Measurements from ENCODE around the gene NRROS.
A peak's percentile ranks its signal among the peaks of the same experiment; 100 is the strongest.

NRROS gene

GRCh38 chr3:196603683-196604082 is 35.8 kb upstream of the NRROS start:
- Histone ChIP-seq H4K20me1 (ENCODE audit: insufficient read depth, low read length) (no peaks in the 10 kb centered on the region), H3K9me3 (replicated peaks; ENCODE audit: insufficient read depth, low read length) (no peaks in the 10 kb centered on the region), H3K9me2 (replicated peaks; ENCODE audit: insufficient read depth, low read length) (no peaks in the 10 kb centered on the region), H3K4me1 (ENCODE audit: low read length) (peaks cover 1% of the 10 kb centered on the region), H3K4me3 (ENCODE audit: low read length) (no peak overlapping the region), H3K36me3 (replicated peaks; ENCODE audit: insufficient read depth, low read length) (no peaks in the 10 kb centered on the region), H3K4me2 (ENCODE audit: low read depth, low read length) (no peak overlapping the region), H3K27me3 (replicated peaks; ENCODE audit: insufficient read depth, low read length) (no peaks in the 10 kb centered on the region), H2AFZ (ENCODE audit: low read length) (no peak overlapping the region), H3K9ac (ENCODE audit: low read length) (no peak overlapping the region), H3K79me2 (ENCODE audit: low read length) (no peaks in the 10 kb centered on the region), H3K27ac (ENCODE audit: low read length) (no peak overlapping the region), H3F3A (ENCODE audit: insufficient read depth, low read length) (no peaks in the 10 kb centered on the region)
- DNase-seq, result no peak
- TF ChIP-seq EZH2 (optimal IDR thresholded peaks at IDR 0.05; ENCODE audit: low read depth, low read length), result no peak
- TF ChIP-seq CTCF (IDR thresholded peaks at IDR 0.05; ENCODE audit: low read length), result no peak
- no peak for TF ChIP-seq EZH2phosphoT487 (IDR thresholded peaks at IDR 0.05; ENCODE audit: low read length)

- Histone ChIP-seq H3K4me3 (ENCODE audit: low read length) (no peak overlapping the region), H3K27ac (ENCODE audit: low read length) (no peak overlapping the region), H3K36me3 (replicated peaks; ENCODE audit: insufficient read depth, low read length) (no peaks in the 10 kb centered on the region), H3K79me2 (ENCODE audit: low read length) (no peaks in the 10 kb centered on the region), H3K4me2 (ENCODE audit: low read depth, low read length) (no peak overlapping the region), H2AFZ (ENCODE audit: low read length) (no peak overlapping the region), H3K9me3 (replicated peaks; ENCODE audit: insufficient read depth, low read length) (no peaks in the 10 kb centered on the region), H3K9me2 (replicated peaks; ENCODE audit: insufficient read depth, low read length) (no peaks in the 10 kb centered on the region), H3K27me3 (replicated peaks; ENCODE audit: insufficient read depth, low read length) (no peaks in the 10 kb centered on the region), H3K4me1 (ENCODE audit: low read length) (peaks cover 7% of the 10 kb centered on the region), H3K9ac (ENCODE audit: low read length) (no peak overlapping the region), H4K20me1 (ENCODE audit: insufficient read depth, low read length) (no peaks in the 10 kb centered on the region), H3F3A (ENCODE audit: insufficient read depth, low read length) (no peaks in the 10 kb centered on the region)
- TF ChIP-seq EZH2phosphoT487 (IDR thresholded peaks at IDR 0.05; ENCODE audit: low read length) (no peak), CTCF (IDR thresholded peaks at IDR 0.05; ENCODE audit: low read length) (no peak), EZH2 (optimal IDR thresholded peaks at IDR 0.05; ENCODE audit: low read depth, low read length) (no peak)
- no peak for DNase-seq
Measured at GRCh38 chr3:196604548-196604947, 34.9 kb upstream of the NRROS start.

- TF ChIP-seq EZH2phosphoT487 (IDR thresholded peaks at IDR 0.05; ENCODE audit: low read length), result no peak
- TF ChIP-seq EZH2 (optimal IDR thresholded peaks at IDR 0.05; ENCODE audit: low read depth, low read length), result no peak
- no peak for TF ChIP-seq CTCF (IDR thresholded peaks at IDR 0.05; ENCODE audit: low read length)
- H3K4me2 ChIP-seq (ENCODE audit: low read depth, low read length), result no peak overlapping the region
- 0 out of 2 replicates have a peak, but pooled peaks cover 3% of the 10 kb centered on the region for H3F3A ChIP-seq (ENCODE audit: insufficient read depth, low read length)
- no peaks in the 10 kb centered on the region for H4K20me1 ChIP-seq (ENCODE audit: insufficient read depth, low read length)
- peak overlapping the region; percentile 14; the same call in 1 of the 2 replicates for H2AFZ ChIP-seq (ENCODE audit: low read length)
- no peak overlapping the region for H3K9ac ChIP-seq (ENCODE audit: low read length)
- no peaks in the 10 kb centered on the region for H3K9me2 ChIP-seq (replicated peaks; ENCODE audit: insufficient read depth, low read length)
- no peaks in the 10 kb centered on the region for H3K79me2 ChIP-seq (ENCODE audit: low read length)
- no peaks in the 10 kb centered on the region for H3K27me3 ChIP-seq (replicated peaks; ENCODE audit: insufficient read depth, low read length)
- no peak overlapping the region for H3K27ac ChIP-seq (ENCODE audit: low read length)
- H3K36me3 ChIP-seq (replicated peaks; ENCODE audit: insufficient read depth, low read length), result no peaks in the 10 kb centered on the region
- peaks cover 11% of the 10 kb centered on the region for H3K4me1 ChIP-seq (ENCODE audit: low read length)
- no peak for DNase-seq
- H3K9me3 ChIP-seq (replicated peaks; ENCODE audit: insufficient read depth, low read length), result no peaks in the 10 kb centered on the region
- H3K4me3 ChIP-seq (ENCODE audit: low read length), result no peak overlapping the region
Measured at GRCh38 chr3:196608693-196609092, 30.8 kb upstream of the NRROS start.

Data from MM.1S (cell line).